ENCODE data around the gene TBC1D7. TPM values are rescaled to one million over a fixed set of nuclear protein-coding genes. Genes with fewer than 3 reads are reported as not detected.

Gene TBC1D7
- total RNA-seq (2022; extraction: Qiagen RNA extraction), result 26.2 to 29.7 TPM (median 28.4 TPM) in 5 replicates

GRCh38 chr6:13328076-13328874, at the start of gene TBC1D7:
Gene TBC1D7, minus strand, starts transcription at chr6:13328537. Its CDS starts 1,639 bp downstream, at chr6:13326898.

Other genes with a start within 250 kb of the TBC1D7 start
- gene GFOD1, start 159.1 kb upstream of the TBC1D7 start, total RNA-seq (2022; extraction: Qiagen RNA extraction), result 1.5 to 1.9 TPM (median 1.6 TPM) in 5 replicates
- gene SIRT5, start 246.1 kb upstream of the TBC1D7 start, total RNA-seq (2022; extraction: Qiagen RNA extraction), result 3.4 to 4.2 TPM (median 3.5 TPM) in 5 replicates